ENCODE measurements around the gene GAST.
"Not testable (repeated sequence)": the region's sequence is repeated elsewhere in the genome, so short reads cannot be mapped to it uniquely, and the experiment has no call there.

GAST gene, protein sequence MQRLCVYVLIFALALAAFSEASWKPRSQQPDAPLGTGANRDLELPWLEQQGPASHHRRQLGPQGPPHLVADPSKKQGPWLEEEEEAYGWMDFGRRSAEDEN

GRCh38 chr17:41711669-41712400 is at the start of gene GAST:
Gene GAST, plus strand, starts transcription at chr17:41712331. Its CDS starts 3,106 bp downstream, at chr17:41715437.
- DNase-seq: no peak

DNA sequence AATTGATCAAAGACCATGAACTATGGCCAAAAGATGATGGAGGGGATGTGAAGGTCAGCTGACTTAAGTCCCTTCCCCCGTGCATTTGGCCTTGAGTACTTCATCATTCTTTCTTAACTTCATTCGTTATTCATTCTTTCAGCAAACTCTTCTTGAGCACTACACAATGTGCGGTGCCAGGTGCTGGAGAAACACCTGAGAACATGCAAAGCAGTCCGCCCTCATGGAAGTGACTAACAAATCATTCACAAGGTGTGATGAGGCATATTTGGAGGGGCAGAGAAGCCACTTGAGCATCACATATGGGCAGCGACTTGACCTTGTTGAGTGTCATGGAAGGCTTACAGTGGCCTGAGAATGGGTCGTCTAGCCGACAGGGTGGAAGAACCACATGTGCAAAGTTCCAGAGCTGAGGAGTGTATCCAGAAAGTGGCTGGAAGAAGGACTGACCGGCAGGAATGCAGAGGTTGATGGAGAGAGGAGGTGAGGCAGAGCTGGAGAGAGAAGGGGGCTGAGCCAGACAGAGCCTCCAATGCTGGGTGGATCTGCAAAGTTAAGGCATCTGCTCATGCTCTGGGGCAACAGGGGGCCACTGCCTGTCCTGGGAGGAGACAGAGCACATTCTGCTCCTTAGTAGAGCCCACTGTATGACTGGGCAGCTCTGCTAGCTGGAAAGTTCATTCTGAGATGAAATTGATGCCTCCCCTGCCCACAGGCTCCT is 48.5 kb upstream of the GAST start:
- no peak for DNase-seq

DNA sequence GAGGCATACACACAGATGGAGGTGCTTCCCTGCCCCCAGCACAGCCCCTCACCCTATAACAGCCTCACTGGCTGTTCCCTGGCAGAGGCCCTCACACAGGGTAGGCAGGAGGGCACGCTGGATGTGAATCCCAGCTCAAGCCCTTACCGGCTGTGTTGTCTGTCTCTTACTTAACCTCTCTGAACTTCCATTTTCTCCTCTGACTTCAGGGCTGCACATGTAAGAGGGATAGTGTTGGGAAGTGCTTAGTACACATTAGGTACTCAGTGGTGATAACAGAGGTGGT is 48.0 kb upstream of the GAST start:
- no peak for DNase-seq

GRCh38 chr17:41664587-41665565 is 47.3 kb upstream of the GAST start:
- no peak for DNase-seq

DNA sequence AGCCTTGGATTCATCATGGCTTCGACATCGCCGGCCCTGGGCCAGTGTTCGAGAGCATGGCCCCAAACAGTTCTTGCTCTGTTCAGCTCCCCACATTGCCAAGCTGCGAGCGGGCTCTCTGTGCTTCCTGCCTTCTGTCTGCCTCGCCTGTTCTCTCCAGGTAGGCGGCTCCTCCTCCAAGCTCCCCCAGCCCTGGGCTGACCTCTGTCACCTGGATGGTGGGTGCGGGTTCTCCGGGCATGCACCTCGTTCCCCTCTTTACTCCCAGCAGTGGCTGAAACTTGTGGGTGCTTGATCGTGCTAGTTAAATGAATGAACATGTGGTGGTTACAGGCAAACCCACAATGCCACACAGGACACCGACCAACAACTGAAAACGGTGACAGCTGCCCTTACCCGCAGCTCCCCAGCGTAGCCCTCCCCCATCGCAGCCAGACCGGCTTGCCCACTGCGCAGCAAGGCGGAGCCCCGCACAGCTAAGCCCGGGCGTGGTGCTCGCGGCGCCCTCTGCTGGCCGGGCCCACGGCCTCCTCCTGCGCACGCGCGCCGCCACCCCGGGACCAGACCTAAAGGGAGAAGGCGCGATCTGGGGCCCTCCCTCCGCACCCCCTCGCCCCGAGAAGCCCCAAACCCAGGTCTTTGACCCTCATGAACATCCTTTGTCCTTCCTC is 46.4 kb upstream of the GAST start:
- DNase-seq: peak; percentile 97

GRCh38 chr17:41666237-41666641 is 45.9 kb upstream of the GAST start:
- no peak for DNase-seq

- peak; percentile 96 for DNase-seq
Measured at GRCh38 chr17:41666708-41667279, 45.3 kb upstream of the GAST start.

DNA sequence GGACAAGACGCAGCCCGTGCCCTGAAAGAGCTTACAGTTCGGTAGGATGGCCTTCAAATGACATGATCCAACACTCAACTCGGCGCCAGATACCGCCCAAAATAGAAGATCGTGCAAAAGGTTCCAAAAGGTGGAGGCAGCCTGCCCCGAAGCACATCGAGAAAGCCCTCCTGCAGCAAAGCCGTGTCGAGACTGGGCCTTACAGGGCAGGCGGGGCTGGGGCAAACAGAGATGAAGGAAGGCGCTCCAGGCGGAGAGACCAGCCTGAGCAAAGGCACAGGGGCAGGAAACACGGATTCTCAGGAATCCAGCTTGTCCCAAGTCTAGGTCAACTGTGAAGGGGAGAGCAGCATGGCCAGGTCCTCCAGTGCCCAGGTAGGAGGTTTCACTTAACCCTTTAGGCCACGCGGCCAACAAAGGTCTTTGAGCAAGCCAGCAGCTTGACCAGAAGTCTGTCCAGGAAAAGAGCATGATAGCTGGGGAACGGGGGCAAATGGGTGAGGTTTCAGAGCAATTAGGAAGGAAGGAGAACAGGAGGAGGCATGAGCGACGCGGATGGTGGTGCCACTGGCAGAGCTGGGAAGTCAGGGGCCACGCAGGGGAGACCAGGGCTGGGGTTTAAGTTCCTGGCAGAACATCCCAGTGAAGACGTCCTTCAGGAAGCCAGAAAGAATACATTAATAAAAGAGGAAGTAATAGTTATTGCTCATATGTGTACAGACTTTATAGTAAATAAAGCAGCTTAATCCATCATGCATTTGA is 44.7 kb upstream of the GAST start:
- DNase-seq: no peak

DNA sequence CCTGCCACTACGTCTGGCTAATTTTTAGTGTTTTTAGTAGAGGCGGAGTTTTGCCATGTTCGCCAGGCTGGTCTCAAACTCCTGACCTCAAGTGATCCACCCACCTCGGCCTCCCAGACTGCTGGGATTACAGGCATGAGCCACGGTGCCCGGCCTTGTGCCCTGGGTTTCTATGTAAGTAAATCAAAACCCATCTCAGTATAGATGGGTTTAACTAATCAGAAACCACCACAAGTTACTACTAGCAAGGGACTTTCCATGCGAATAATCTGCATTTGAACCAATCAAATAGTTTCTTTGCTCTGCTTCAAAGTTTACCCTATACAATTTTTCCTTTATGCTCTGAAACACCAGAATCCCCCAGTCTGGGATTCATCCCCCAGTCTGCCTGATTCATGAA is 40.0 kb upstream of the GAST start:
- no peak for DNase-seq

- DNase-seq: not testable (repeated sequence)
Measured at GRCh38 chr17:41675157-41676057, 36.7 kb upstream of the GAST start.

DNA sequence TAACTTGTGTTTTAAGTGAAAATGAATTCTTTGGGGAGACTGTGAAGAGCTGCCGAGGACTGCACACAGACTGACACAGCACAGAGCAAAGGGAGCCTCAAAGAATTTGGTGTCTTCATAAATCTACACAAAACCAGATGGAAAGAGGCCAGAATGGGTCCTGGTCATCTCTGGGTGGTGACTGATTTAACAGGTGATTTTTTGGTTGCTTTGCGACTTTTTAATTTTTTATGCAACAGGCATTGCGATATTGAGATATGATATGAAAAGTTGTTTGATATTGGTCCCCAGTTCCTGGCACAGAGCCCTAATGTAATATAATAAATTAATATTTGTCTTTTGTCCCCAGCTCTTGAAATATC is 36.1 kb upstream of the GAST start:
- no peak for DNase-seq

DNA sequence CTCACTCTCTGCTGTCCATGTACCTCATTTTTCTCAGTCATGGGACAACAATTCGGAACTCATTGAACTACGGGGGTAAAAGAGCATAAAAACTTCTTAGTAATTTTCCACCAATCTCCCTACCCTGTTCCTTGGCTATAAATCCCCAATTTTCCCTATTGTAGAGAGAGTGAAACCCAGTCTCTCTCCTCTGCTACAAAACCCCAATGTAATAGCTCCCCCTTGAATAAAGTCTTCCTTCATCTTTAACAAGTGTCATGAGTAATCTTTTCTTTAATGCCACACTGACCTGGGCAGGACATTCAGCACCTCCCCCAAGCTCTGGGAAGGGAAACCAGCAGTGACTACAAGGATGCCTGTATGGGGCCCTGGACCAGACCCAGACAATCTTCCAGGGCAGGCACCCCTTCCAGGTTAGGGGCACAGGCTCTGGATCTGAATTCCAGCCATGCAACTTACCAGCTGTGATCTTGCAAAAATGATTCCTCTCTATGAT is 33.7 kb upstream of the GAST start:
- no peak for DNase-seq

DNA sequence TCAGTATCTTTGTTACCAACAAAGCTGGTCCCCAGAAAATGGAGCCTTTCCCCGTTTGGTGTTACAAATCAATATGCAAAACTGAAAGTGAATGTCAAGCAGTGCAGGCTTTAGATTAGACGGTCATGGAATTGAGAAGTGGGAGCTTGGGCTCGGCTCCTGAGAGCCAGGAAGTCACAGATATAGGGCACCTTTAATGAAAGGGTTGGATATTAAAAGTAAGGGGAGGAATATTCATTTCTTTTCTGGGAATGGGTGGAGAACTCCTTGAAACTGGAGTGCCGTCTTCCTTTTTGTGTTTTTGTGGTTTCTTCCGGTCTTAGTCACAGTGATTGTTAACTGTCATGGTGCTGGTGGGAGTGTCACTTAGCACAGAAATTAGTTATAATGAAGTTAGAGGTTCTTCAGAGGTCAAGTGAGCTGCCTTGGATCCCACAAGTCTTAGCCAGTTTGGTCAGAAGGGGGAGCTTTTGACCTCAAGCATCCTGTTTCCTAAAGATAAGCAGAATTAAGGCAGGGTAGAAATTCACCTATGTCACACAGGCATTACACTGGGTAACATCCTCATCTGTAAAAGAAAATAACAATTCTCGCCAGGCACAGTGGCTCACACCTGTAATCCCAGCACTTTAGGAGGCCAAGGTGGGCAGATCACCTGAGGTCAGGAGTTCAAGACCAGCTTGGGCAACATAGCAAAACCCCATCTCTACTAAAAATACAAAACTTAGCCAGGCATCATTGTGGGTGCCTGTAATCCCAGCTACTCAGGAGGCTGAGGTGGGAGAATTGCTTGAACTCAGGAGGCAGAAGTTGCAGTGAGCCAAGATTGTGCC is 33.0 kb upstream of the GAST start:
- peak; percentile 77 for DNase-seq

DNA sequence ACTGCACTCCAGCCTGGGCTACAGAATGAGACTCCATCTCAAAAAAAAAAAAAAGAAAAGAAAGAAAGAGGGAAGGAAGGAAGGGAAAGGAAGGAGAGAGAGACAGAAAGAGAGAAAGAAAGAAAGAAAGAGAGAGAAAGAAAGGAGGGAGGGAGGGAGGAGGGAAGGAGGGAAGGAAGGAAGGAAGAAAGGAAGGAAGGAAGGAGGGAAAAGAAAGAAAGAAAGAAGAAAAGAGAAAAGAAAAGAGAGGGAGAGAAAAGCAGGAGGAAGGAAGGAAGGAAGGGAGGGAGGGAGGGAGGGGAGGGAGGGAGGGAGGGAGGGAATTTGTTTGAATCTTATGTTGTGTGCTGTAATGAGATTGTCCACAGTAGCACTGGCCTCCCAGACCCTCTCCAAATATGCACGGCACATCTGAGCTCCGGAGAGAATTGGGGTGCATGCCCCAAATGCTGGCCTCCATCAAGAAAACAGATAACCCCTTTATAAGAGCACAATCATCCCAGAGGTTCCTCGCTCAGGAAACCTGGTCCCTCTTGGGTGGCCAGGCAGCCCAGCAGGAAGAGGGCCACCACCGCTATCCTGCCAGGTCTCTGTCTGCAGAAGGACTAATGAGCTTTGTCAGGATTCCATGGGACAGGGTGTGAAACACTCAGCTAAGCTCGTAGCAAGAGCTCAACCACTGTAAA is 32.2 kb upstream of the GAST start:
- DNase-seq: no peak

DNA sequence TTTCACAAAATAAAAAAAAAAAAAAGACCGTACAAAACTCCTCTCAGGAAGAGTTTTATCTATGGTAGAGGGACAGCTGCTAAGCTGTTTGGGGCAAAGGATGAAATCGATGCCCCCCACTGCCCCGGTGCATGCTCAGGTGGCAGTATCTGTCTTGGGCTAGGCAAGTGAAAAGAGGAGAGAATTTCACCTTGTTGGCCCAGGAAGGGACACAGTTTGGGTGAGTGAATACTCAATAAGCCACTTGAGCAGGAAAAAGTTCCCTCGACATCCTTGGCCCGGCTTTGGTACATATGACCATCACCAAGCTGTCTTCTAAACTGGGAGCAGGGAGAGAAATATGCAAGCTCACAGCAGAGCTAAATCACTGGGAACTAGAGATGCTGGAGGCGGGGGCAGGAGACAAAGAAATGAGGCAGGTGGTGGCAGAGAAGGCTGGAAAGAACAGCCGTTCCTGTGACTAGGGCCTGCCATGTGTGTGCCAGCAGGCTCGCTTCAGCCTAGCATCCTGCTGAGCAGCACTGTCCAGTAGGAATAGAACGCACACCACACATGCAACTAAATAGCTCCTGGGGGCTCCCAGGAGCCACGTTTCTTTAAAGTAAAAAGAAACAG is 31.6 kb upstream of the GAST start:
- DNase-seq: no peak

DNA sequence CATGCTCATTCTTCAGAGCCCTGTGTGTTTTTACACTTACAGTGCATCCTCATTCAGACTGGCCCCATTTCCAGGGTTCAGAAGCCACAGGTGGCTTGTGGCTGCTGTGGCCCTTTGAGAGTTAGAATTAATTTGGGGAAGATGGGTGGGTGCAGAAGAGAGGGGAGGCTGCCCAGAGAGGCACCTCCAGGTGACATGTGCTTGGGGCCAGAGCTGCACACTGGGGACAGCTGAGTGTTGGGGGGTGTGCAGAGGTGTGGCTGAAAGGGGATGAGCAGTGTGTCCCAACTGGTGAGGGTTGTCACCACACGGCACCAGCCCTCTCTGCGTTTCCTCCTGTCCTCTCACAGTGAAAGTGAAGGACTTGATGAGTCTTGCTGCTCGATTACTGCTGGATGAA is 30.4 kb upstream of the GAST start:
- DNase-seq: no peak

DNA sequence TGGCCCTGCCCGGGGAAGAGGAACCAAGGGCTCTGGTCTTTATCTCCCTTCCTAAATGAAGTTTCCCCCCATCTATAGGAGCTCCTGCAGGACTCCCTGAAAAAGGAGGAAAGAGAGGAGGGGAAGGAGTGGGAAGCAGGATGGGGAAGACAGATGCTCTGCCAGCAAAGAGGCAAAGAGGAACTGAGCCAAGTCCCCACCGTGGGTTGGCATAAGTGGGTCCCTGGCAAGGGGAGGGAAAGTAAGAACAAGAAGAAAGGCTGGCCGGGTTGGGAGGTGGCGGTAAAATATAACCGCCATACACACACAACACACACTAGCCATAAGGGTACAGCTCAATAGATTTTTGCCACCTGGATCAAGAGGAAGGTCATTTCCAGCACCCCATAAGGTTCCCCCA is 29.5 kb upstream of the GAST start:
- no peak for DNase-seq

DNA sequence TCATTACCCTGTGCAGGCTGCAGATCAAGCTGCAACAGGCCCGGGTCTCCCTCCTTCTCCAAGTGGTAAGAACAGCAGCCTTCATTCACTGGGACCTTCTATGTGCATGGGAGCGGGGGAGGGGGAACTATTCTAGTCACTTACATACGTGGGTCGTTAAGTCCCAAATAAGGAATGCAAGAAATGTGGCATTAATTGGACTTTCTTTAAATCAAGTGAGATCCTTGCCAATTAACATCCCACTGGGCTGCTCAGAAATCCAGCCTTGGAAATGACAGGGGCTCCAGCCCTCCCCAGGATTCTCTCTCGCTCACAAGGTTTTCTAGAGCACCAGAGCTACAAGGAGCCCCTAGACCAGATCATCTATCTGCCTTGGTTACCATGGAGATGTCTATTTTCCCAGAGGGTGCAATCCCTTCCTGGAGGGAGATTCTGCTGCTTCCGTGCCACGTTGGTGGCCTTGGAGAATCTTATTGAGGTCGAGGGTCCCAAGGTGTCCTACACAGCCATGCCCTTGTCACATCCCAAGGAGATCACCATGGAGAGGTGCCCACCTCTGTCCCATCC is 28.6 kb upstream of the GAST start:
- no peak for DNase-seq
